HL-60/S4 treated with retinoic acid at 250 ng/mL for 4 days and 3 days (cell line): ENCODE results near the gene UNC80.

Source experiments
- in situ Hi-C: fragments of 300-500 bp; cut with MboI; formaldehyde crosslinking; loops from 2 replicates; pipeline ENCODE4 v1.7.0; 2022; ENCODE audit warnings: low sequenced_read_pairs

UNC80 gene

DNA sequence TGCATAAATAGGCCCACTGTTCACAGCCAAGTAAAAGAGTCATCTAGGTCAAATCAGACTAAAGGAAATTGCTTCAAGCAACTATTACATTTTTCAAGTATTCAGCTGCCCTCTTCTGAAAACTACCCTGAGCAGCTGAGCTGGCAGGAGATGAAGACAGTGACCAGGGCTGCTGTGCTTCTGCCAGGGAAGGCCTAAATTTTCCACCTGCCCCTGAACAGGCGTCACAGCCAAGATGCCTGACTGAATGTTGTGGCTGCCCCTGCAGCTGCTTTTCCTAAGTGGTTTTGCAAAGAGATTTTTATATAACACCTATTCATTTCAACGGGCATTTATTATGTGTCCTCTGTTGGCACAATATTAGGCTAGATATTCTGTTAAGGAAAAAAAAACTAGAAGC lies 134.1 kb downstream of the UNC80 start:
- in situ Hi-C loops: no loop called here

DNA sequence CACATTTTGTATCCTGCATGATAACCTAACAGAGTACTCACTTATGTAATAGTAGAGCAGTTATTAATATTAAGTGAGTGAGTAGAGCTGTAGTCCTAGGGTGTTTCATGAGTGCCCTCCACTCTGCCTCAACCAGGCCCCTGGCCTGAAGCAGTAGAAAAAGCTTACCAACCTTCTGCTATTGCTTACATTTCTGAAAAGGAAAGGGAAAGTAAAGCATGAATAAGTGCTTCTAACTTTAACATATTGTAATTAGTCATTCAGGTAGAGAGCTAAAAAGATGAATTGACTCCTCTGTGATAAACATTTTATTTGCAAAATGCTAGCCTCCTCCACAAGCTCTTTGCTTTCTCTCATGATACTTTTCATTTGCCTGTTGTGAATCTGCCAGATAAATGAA lies 136.1 kb downstream of the UNC80 start:
- in situ Hi-C loops: no loop called here

DNA sequence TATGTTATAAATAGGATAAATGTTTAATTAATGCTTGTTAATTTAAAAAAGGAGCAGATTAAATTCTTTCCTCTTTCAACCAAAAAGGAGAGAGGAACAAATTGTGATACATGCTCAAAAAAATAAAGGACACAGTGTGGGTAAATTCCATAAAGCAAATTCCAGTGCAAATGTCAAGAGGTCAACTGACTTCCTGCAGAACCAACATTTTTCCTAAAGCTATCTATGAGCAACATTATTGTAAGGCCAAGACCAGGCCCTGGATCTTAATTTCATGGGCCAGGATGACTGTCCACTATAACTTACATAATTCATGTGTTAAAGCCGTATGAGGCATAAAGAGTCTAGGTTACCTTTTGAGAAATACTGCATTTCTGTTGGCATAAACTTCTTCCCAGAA lies 136.9 kb downstream of the UNC80 start:
- in situ Hi-C loops: no loop called here

DNA sequence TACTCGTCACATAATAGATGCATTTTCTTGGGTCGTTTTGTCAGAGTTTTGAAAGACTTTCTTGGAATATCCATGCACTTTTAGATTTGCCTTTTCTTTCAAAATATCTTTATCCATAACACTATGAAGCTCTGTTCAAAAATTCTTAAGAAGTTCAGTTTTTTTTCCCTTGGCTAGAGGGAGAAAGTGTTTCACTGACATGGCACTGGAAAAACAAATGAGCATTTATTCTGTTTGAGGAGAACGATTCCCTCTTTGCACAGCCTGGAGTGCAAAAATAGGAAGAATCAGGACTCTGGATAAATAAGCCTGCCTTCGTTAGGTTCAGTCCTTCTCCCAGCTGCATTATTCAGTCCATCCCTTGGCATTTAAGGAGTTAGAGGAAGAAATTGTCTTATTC lies 139.9 kb downstream of the UNC80 start:
- in situ Hi-C loops: no loop called here

DNA sequence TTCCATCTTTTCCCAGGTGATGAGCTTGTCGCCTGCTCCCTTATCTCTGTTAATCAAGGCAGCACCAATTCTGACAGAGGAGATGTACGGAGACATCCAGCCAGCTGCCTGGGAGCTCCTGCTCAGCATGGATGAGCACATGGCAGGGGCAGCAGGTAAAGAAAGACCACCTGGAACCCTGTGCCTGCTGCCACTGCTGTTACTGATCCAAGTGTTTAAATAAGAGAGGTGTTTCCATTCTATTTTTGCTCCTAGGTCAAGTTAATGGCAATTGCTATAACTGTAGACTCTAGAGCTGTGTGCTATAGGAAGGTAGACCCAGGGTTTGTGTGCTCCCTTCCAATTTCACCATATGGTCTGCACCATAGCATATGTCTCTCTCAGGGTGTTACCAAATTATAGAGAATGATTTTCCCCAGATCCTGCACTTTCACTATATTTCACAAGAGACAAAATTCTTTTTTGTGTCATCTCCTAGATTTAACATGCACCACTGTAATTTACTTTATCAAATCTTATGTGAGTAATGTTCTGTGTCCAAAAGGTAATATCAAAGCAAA lies 142.2 kb downstream of the UNC80 start:
- in situ Hi-C loops: no loop called here

DNA sequence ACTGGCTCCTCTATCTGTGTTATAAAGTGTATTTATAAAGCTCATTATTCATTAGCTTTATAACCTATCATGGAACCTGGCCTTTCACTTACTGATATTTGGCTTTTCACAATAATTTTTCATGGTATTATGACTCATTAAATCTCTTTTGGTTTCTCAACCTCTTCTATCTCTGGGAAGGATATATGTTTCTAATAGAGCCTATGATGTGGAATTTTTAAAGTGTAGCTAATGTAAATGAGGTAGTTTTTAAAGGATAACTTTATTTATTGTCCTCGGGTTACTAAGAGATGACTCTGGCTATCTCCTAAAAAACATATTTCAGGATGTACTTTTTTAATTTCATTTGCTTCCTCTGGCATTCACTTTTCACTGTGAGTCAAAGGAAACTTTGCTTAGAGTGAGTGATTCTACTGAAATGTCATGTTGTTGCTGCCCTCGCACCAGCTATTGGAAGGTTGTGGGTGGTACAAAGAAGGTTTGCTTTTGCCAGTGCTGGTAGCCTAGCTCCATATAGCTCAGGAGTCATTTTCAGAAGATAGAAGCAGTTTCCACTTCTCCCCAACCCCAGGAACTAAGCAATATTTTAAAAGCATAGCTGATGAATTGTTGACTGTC lies 145.6 kb downstream of the UNC80 start:
- in situ Hi-C loops: no loop called here

DNA sequence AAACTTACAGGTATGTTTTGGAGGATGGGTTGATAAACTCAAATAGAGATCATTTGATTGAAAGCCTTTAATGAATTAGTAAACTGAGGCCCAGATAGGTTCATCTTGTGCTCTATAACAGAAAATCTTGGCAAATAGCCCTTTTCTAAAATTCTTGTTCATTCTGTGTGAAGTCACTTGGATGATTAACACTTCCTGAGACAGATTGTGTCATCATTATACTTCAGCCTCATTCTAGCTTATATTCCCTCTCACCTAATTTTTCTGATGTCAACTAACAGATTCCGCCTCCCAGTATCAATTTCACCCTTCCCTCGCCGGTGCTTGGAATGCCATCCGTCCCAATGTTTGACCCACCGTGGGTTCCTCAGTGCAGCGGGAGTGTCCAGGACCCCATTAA lies 146.6 kb downstream of the UNC80 start:
- in situ Hi-C loops: no loop called here

DNA sequence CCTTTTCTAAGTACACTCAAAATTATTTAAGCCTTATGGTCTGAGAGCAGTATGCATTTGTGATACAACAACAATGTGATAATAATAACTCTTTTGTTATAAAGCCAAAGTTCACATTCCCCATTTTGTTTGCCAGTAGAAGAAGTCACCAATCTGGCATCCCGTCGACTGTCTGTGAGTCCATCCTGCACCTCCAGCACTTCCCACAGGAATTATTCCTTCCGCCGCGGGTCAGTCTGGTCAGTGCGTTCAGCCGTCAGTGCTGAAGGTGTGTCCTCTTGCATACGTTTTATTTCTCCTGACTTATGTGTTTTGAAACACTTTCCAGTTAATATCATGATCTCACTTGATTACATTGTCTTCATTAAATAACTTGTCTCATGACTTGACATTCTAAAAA lies 150.5 kb downstream of the UNC80 start:
- in situ Hi-C loops: no loop called here

DNA sequence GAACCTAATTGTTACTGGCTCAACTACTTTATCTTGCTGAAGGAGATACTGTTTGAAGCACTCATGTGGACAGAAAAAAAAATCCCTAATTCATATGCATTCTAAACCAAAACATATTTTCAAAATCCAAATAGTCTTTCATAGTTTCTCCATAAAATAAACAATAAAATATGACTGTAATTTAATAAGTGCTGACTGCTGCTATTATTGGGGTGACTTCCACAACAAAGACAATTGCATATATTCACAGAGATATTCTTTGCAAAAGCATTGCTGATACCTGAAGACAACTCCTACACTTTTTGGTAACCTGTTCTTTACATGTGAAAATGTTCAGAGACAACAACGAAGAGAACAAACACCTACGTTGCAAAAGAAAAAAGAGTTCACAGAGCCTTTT lies 157.7 kb downstream of the UNC80 start:
- in situ Hi-C loops: no loop called here

DNA sequence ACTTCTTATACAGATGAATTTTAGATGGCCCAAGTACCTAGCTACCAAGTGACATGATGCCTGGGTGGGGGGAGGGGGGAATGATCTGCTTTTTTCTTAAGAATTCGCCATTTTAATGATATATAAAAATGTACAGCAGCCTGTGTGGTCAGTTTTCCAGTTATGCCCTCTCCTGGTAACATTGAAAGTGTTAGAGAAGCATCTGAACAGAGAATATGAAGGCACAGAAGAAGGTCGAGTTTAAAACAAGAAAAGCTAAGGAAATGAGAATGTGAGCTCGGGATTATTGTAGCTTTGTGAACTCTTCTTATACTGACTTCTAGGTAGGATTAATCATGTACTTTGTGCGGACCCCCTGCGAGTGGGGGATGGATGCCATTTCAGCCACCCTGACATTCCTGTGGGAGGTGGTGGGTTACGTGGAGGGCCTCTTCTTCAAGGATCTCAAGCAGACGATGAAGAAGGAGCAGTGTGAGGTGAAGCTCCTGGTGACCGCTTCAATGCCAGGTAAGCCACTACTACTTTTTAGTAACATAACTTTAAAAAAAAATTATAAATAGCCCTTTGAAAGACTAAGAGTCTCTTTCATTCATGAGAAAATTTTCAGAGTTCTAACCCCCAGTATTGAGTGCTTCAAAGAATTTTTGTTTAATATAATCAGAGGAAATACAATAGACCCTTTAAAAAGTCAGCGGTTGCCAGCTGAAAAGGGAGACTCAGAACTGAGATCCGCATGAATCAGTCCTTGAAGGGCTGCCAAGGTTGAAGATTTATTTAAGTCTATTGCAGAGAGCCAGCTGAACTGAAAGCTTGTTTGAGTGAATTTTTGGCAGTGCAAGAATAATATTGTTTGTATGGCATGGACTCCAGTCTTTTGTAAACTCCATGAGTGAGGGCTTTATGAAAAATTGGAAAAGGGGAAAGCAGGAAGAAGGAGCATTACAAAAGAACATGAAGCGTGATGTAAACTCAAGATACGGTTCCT lies 162.2 kb downstream of the UNC80 start:
- in situ Hi-C loops: no loop called here

DNA sequence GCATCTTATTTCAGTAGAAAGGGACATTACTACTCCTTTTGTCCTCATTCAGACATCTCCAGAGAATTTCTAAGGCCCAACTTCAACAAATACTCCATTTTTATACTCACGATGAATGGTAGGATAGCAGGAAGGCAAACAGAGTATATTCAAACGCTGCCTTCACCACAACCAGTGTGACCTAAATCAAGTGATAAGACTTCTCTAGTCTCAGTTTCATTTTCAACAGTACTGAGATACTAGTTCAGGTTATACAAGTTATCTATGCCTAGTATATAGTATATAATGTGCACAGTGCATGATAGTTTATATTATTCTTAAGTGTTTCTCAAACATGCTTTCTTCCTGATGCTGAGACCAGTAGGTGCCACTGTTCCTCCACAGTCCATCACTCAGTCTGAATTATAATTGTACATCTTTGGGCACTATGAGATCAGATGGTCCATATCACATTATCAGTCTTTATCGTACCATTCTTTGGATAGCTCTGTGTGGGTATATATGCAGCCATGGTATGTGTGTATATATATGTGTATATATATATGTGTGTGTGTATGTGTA lies 164.6 kb downstream of the UNC80 start:
- in situ Hi-C loops: no loop called here

DNA sequence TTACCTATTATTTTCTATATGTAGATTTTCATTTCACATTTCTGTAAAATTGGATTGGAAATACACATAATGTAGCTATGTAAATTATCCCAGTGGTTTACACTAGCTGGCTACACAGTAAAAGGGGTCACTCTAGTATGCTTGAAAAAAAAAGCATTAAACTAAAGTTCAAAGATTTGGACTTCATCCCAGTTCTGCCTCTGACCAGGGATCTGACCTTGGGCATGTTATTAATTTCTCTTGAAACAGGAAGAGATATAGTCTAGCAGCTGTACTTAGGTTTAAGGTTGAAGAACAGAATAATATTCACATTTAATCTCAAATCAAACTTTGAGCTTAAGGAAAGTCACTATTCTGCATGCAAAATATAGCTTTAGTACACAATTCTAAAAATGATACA lies 166.3 kb downstream of the UNC80 start:
- in situ Hi-C loops: no loop called here

DNA sequence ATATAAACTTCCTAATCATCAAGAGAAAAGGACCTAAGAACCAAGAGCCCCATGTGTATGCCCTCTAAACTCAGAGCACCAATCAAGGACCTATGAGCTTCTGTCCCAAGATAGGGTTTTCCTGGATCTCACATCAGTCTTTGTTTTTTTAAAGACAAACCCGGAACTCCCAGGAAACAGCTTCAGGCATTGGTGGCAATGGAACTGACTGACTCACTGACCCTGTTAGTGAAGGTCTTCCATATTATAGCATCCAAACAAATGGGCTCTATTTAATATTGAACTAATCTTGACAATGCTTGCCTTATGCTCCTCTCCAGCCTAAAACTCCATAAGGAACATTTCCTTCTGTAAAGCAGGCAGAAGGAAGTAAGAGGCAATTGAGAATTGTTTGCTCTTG lies 167.3 kb downstream of the UNC80 start:
- in situ Hi-C loops: no loop called here

DNA sequence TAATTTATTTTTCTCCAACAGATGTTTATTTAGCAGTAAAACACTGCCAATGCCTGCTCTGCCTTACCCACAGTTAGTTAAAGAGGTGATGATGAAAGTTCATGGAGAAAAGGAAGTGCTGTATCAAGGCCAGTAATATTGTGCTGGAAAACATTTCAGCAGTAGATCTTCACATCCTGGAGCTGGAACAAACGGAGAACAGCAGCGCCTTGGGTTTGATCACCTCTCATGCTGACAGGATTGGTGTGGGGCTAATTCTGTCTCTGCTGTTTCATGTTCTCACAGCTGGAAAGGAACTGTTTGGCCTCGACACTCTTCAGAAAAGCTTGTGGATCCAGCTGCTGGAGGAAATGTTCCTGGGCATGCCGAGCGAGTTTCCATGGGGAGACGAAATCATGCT lies 169.3 kb downstream of the UNC80 start:
- in situ Hi-C loops: no loop called here

DNA sequence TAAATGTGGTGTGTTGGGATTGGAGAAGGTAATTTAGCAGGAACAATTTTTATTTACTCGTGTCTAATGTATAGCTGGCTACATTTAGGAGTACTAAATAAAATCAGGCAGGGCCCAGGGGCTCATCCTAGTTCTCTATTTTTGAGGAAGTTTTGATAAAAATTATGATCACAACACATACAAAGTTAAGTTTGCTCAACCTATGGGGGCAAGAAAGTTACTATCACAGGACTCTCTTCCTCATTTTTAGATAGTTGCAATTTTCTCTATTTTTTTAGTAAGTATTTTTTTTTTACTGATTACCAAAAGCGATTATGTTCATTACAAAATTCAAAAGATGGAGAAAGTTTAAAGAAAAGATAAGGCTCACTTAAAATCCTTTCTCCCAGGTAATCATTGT lies 170.8 kb downstream of the UNC80 start:
- in situ Hi-C loops: no loop called here

DNA sequence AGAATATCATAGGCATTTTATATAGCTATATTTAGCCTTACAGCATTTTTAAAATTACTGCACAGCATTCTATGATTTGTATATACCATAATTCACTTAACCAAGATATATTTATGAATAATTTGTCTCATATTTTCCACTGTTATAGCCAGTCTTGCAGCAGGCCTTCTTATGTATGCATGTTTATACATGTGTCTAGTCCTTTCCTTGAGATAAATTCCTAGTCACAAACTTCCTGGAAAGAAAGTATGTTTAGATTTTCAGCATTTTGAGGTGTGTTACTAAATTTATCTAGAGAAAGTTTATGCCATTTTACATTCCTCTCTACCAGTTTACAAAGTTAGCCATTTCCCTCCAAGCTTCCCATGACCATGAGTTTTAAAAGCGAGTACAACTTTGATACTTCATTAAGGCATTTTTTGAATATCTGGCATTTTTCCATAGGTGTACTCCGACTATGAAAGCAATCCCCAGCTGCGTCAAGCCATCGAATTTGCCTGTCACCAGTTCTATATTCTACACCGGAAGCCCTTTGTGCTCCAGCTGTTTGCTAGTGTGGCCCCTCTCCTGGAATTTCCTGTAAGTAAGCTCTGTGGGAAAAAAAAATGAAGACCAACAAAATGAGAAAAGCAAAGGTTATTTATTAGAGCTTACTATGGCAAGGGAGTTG lies 171.4 kb downstream of the UNC80 start:
- in situ Hi-C loops: no loop called here

DNA sequence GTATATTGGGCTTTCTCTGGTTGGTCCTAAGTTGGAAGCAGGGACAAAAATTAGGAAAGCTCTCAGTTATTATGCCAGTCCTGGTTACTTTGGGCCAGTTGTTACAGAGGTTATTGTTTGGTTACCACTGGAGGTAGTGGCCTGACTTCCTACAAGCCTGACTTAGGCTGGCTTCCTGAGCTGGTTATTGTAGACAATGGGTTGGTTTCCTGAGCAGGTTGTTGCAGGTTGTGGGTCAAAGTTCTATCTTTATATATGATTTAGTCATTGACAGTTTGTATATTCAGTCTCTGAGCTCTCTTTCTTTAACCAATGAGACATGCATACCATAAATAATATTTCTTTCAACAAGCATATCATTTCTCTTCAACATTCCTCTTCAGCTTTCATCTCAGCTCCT lies 172.1 kb downstream of the UNC80 start:
- in situ Hi-C loops: no loop called here

DNA sequence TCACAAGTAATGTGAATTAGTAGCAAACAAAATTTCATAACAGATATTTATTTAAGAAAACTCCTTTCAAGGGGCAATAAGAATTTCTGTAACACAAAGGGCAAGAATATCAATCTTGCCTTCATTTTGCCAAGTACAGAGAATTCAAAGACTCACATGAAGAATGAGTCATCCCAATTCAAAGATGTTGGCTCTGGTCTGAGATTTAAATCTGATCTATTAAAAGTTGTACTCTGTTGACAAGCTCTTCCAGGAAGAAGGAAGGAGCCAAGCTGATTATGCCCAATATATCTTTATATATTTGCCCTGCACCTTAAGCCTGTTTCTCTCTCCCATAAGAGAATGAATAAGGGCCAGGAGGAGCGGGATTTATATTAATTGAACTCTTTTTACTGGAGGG lies 174.9 kb downstream of the UNC80 start:
- in situ Hi-C loops: no loop called here

DNA sequence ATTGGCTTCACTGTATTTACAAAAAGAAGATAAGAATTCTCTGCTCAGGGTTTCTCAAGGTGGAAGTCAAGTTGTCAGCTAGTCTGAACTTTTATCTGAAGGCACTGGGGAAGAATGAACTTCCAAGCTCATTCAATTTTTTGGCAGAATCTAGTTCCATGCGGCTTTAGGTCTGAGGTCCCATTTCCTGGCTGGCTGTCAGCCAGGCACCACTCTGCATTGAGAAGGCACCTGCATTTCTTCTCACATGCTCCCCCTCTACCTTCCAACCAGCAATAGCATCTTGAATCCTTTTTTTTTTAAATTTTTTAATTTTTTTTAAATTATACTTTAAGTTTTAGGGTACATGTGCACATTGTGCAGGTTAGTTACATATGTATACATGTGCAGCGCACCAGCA lies 184.6 kb downstream of the UNC80 start:
- in situ Hi-C loops: no loop called here

DNA sequence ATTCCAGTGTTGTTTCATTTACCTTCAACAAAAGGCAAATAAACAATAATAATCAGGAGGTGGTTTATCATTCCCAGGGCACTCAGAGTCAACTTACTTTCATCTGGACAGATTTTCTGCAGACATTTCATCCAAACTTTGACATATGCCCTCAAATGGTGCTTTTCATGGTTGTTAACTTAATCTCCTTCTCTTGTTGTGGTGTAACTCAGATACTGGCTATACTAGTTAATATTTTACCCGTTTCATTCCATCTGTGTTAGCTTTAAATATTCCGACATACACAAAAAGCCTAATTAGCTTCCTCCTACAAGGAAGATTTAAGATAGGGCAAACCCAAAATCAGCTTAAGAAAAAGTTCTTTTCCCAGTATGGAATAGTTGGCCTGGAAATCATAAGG lies 186.4 kb downstream of the UNC80 start:
- in situ Hi-C loops: no loop called here

DNA sequence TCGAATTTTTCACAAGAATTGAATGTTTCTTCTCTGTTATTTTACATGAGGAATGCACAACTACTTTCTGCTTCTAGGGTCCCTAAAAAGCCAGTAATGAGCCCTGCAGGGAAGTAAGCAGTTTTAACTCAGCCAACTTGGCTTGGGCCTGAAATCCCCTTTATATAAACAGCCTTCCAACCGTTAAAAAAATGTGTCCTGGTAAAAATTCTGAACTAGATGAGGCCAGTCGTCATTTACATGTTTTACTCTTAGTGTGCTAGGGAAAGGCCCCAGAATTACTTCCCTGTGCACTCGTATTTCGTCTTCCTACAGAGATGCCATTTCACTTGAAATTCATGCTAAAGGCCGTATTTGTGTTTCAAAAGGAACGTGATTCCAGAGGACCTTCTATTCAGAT lies 188.4 kb downstream of the UNC80 start:
- in situ Hi-C loops: no loop called here
